ENCODE data around the gene ITM2C.

DNA sequence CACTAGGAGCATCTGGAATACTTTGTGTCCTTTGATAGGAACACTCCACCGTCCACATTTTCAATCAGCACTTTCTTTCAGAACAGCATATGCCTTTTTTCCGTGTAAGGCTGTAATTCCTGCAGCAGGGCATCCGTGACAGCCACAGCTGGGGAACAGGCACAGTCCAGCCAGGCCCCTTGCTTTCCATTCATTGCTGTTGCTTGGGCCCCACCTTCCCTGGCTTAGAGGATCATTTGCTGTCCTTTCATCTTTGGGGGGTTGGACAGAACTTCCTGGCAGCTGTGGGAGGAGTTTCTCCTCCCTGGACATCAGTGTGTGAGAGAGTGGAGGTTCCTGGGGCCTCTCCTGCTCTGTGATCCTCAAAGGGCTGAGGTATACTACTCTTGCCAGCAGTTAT, 49.7 kb upstream of the ITM2C start:
- TF ChIP-seq POLR2A (IDR thresholded peaks at IDR 0.05; ENCODE audit: low read length) (no peak), GATA1 (IDR thresholded peaks at IDR 0.05; ENCODE audit: low read depth, low read length) (no peak)

Data from erythroblast (primary cell).